ENCODE data around the gene NINJ1.

The NINJ1 gene

GRCh38 chr9:93085676-93086075 lies 48.4 kb downstream of the NINJ1 start:
- no peak for DNase-seq

- no peak for DNase-seq
Measured at GRCh38 chr9:93084471-93084881, 49.6 kb downstream of the NINJ1 start.

GRCh38 chr9:93083592-93084470 lies 50.2 kb downstream of the NINJ1 start:
- DNase-seq: no peak

GRCh38 chr9:93082841-93083411 lies 51.1 kb downstream of the NINJ1 start:
- no peak for DNase-seq

GRCh38 chr9:93081931-93082330 lies 52.1 kb downstream of the NINJ1 start:
- no peak for DNase-seq

GRCh38 chr9:93081081-93081529 lies 52.9 kb downstream of the NINJ1 start:
- no peak for DNase-seq

- DNase-seq: no peak
Measured at GRCh38 chr9:93080406-93080805, 53.6 kb downstream of the NINJ1 start.

GRCh38 chr9:93079371-93079770 lies 54.7 kb downstream of the NINJ1 start:
- DNase-seq: no peak

- DNase-seq: no peak
Measured at GRCh38 chr9:93077811-93078210, 56.2 kb downstream of the NINJ1 start.

GRCh38 chr9:93077367-93077766 lies 56.7 kb downstream of the NINJ1 start:
- DNase-seq: no peak

- no peak for DNase-seq
Measured at GRCh38 chr9:93076792-93077128, 57.3 kb downstream of the NINJ1 start.

GRCh38 chr9:93076101-93076791 lies 57.8 kb downstream of the NINJ1 start:
- DNase-seq: no peak

- no peak for DNase-seq
Measured at GRCh38 chr9:93072383-93072795, 61.7 kb downstream of the NINJ1 start.
